Measurements from ENCODE around the gene UQCRC1. TPM values are rescaled to one million over a fixed set of nuclear protein-coding genes. Genes with fewer than 3 reads are reported as not detected.

The UQCRC1 gene
- total RNA-seq, 4 donors from 2014 or later = 143 to 196 (median 186) TPM

DNA sequence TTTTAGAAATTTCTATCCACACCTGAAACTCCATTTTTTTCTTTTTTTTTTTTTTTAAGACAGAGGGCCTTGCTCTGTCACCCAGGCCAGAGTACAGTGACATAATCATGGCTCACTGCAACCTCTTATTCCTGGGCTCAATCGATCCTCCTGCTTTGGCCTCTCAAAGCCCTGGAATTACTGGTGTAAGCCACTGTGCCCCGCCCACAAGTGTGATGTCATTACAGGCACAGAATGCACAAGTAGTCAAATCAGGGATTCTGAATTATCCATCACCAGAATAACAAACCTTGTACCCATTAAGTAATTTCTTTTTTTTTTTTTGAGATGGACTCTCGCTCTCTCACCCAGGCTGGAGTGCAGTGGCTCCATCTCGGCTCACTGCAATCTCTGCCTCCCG, 1.9 kb downstream of the UQCRC1 start:
- Histone ChIP-seq H3K27ac (no peak overlapping the region), H3K27me3 (no peaks in the 10 kb centered on the region), H3K36me3 (peaks cover 5 to 46% (median 22%) of the 10 kb centered on the region in 3 donors), H3K4me3 (no peak overlapping the region), H3K4me1 (peaks cover 0 to 22% (median 8%) of the 10 kb centered on the region in 4 donors), H3K9me3 (no peaks in the 10 kb centered on the region)
- 90 to 96% methylated on average over 5 of the region's 5 CpGs for WGBS, 2 donors
- TF ChIP-seq EP300 (IDR thresholded peaks at IDR 0.05) = no peak
- no peak for TF ChIP-seq POLR2A (IDR thresholded peaks at IDR 0.05)
- no peak for TF ChIP-seq CTCF (IDR thresholded peaks at IDR 0.05)
- no peak for DNase-seq (ENCODE audit: low spot score in 2 of 2)

- H3K9me3 ChIP-seq = no peaks in the 10 kb centered on the region
- 44 to 74% methylated on average over 2 of the region's 2 CpGs for WGBS, 2 donors
- H3K27ac ChIP-seq = no peak overlapping the region
- no peak for DNase-seq (ENCODE audit: low spot score in 2 of 2)
- H3K36me3 ChIP-seq = peaks cover 5 to 93% (median 53%) of the 10 kb centered on the region in 3 donors
- no peak for TF ChIP-seq POLR2A (IDR thresholded peaks at IDR 0.05)
- TF ChIP-seq CTCF (IDR thresholded peaks at IDR 0.05) = no peak
- TF ChIP-seq EP300 (IDR thresholded peaks at IDR 0.05) = no peak
- no peak overlapping the region for H3K4me3 ChIP-seq
- peaks cover 0 to 18% (median 0%) of the 10 kb centered on the region in 4 donors for H3K4me1 ChIP-seq
- H3K27me3 ChIP-seq = no peaks in the 10 kb centered on the region
Measured at GRCh38 chr3:48601622-48601994, 7.8 kb downstream of the UQCRC1 start.

- DNase-seq (ENCODE audit: low spot score in 2 of 2) = no peak
- Histone ChIP-seq H3K27ac (no peak overlapping the region), H3K4me3 (no peak overlapping the region), H3K36me3 (peaks cover 5 to 87% (median 53%) of the 10 kb centered on the region in 3 donors), H3K9me3 (no peaks in the 10 kb centered on the region), H3K4me1 (peaks cover 0 to 18% (median 0%) of the 10 kb centered on the region in 4 donors), H3K27me3 (no peaks in the 10 kb centered on the region)
- WGBS, 2 donors = 87 to 92% methylated on average over 18 to 19 of the region's 19 CpGs
- TF ChIP-seq CTCF (IDR thresholded peaks at IDR 0.05) = no peak
- no peak for TF ChIP-seq POLR2A (IDR thresholded peaks at IDR 0.05)
- no peak for TF ChIP-seq EP300 (IDR thresholded peaks at IDR 0.05)
Measured at GRCh38 chr3:48600711-48601621, 8.5 kb downstream of the UQCRC1 start.

GRCh38 chr3:48599509-48600285, 9.7 kb downstream of the UQCRC1 start:
- 89 to 91% methylated on average over 11 of the region's 12 CpGs for WGBS, 2 donors
- peak overlapping the region in 3 of 4 donors; percentile 51 to 64 (median 55) for H3K27ac ChIP-seq
- TF ChIP-seq POLR2A (IDR thresholded peaks at IDR 0.05) = no peak
- TF ChIP-seq EP300 (IDR thresholded peaks at IDR 0.05) = no peak
- TF ChIP-seq CTCF (IDR thresholded peaks at IDR 0.05) = no peak

More at GRCh38 chr3:48599509-48600285, 9.7 kb downstream of the UQCRC1 start:
- H3K36me3 ChIP-seq = peaks cover 5 to 74% (median 44%) of the 10 kb centered on the region in 3 donors
- DNase-seq (ENCODE audit: low spot score in 2 of 2) = no peak
- H3K4me1 ChIP-seq = peaks cover 0 to 30% (median 6%) of the 10 kb centered on the region in 4 donors
- no peak overlapping the region for H3K4me3 ChIP-seq
- H3K27me3 ChIP-seq = no peaks in the 10 kb centered on the region
- no peaks in the 10 kb centered on the region for H3K9me3 ChIP-seq

Measured in tibial nerve (tissue), 4 donors.